HG03439 (cell line): ENCODE results near the gene MYO9B.
A peak's percentile ranks its signal among the peaks of the same experiment; 100 is the strongest.

Source experiments
- ATAC-seq: cut with Tn5 transposase; IDR thresholded peaks from one replicate; pipeline ENCODE4 v1.9.1; 2021; ENCODE audit warnings: mild to moderate bottlenecking, moderate library complexity; ENCODE audit not compliant: unreplicated experiment

The MYO9B gene

DNA sequence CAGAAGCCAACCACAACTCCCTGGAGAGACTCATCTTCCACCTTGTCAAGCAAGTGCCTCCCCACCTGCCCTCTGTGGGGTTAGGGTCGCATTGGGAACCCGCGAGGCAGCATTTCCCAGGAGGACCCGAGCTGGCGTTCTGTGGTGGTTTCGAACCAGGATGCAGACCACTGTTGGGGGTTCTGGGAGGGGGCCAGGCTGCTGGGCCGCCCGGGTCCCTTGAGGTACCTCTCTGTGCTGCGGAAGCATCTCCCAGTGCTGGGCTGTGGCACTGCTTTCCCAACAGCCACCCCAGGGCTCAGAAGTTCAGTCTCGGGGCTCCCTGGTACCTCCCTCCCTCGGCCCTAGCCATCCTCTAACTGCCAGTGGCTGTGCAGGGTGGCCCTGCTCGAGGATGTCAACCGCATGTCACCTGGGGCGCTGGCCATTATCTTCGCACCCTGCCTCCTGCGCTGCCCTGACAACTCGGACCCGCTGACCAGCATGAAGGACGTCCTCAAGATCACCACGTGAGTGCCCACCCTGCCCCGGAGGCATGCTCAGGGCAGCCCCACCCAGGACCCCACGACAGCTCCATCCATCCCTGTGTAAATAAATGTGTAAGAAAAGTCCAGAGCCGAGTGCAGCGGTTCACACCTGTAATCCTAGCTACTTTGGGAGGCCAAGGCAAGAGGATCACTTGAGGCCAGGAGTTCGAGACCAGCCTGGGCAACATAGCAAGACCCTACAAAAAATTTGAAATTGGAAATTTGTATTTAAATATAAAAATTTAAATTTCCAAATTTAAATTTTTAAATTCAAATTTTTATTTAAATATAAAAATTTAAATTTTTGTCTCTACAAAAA, 131.4 kb downstream of the MYO9B start:
- ATAC-seq = no peak

DNA sequence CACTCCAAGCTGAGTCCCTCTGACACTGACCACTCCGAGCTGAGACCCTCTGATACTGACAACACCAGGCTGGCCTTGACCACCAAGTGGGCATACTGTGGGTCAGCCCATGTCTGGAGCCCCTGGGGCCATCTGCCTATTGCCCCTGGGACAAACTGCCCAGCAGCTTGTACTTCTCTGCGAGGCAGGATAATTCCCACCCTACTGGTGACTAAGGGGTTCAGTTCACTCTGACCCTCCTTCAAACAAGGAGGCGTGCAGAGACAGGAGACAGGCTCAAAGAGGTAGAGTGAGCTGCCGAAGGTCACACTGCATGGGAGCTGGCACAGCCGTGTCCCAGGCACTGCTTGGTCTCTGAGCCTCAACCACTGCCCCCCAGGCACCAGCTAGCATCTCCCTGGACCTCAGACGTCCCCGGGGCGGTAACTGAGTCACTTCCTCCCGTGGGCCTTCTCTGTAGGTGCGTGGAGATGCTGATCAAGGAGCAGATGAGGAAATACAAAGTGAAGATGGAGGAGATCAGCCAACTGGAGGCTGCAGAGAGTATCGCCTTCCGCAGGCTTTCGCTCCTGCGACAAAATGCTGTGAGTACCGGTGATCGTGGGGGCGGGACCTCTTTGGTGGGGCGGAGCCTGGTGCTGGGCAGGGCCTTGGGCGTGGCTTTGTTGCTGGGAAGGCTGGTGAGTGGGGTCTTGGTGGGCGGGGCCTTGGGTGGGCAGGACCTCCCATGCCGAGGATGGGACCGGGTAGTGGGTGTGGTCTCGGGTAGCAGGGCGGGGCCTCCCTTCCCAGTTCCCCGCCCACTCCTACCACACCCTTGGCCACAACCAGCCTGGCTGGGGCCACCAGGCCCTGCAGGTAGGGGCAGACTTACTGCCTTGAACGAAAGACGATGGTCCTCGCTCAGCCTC, 133.8 kb downstream of the MYO9B start:
- ATAC-seq = no peak

GRCh38 chr19:17210296-17210695, 134.7 kb downstream of the MYO9B start:
- ATAC-seq = no peak

- ATAC-seq = no peak
Measured at GRCh38 chr19:17211547-17212446, 136.2 kb downstream of the MYO9B start.

- no peak for ATAC-seq
Measured at GRCh38 chr19:17213334-17213733, 137.8 kb downstream of the MYO9B start.

DNA sequence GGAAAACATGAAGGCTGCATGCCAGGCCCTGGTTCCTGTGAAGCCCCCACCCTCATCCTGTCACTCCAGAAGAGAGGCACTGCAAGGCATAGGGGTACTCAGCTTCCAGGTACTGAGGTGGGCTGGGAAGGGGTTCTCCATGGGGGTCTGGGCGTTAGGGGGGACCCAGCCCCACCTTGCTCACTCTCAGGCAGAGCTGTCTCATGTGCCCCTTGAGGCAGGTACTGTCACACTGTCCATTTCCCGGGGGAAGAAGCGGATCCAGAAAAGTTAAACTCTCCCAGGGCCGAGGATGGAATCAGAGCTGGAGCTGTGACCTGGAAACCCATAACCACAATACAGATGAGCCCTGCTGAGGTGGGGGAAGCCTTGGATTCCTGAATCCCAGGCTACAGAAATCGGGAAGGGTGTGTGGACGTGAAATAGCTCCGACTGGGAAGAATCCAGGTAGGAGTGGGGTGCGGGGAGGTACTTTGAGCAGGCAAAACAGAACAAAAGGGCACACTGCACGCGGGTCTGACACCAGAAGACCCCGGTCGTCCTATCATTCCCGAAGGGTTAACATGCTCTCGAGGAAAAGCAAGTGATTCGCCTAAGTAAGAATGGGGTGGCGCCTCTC, 139.0 kb downstream of the MYO9B start:
- no peak for ATAC-seq

GRCh38 chr19:17215127-17215971, 139.8 kb downstream of the MYO9B start, which contains the start of gene USE1:
USE1 (plus strand) TSS chr19:17215357; CDS start chr19:17215406, 49 bp downstream.
- ATAC-seq = peak; percentile 70

DNA sequence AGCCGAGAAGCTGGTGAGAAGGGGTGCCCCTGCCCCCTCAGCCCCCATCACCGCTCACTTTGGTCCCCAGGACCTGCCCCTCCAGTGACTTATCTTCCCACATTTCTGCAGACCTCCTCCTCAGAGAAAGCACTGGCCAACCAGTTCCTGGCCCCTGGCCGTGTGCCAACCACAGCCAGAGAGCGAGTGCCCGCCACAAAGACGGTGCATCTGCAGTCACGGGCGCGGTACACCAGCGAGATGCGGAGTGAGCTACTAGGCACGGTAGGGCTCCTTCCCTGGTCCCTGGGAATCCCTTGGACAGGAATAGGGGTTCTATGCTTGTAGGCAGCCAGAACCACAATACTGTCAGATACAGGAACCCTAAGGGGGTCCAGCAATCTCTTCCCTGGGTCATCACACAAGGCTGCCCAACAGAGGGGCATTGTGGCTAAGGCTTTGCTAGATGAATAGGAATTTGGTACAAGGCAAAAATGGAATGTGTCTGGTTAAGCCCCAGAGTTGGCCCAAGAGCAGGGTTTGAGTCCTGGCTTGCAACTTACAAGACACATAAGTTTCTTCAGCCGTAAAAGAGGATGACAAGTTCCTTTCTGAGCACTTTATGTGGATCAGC, 140.6 kb downstream of the MYO9B start:
- ATAC-seq = no peak

- no peak for ATAC-seq
Measured at GRCh38 chr19:17219286-17219685, 143.7 kb downstream of the MYO9B start.

DNA sequence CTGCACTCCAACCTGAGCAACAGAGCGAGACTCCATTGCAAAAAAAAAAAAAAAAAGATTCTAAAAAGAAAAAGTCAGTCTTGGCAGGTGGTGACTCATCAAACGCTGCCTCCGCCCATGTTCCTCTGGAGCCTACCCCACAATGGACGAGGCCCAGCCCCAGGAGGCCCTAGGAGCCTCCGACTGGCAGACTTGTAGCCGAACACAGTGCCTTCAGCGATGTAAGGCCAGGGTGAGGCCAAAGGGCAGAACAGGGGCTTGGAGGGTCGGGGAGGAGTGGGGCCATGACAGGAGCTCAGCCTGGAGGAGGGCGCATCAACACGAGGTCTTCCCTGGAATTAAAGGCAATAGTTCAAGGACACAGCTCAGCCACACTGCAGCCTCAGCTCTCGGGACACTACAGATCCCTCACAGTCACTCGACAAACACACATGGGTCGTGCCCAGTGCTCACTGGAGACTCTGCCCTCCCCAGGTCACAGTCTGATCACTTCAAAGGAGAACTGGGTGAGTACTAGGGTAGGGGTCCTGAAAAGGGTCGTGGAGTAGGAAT, 144.7 kb downstream of the MYO9B start:
- no peak for ATAC-seq

DNA sequence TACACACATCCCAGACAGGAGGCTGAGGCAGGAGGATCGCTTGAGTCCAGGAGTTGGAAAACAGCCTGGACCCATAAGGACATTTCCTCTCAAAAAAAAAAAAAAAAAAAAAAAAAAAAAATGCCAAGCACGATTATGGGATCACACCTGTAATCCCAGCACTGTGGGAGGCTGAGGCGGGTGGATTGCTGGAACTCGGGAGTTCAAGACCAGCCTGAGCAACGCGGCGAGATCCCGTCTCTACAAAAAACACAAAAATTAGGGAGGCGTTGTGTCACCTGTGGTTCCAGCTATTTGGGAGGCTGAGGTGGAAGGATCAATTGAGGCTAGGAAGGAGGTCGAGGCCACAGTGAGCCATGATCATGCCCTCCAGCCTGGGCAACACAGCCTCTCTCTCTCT, 149.5 kb downstream of the MYO9B start:
- no peak for ATAC-seq

DNA sequence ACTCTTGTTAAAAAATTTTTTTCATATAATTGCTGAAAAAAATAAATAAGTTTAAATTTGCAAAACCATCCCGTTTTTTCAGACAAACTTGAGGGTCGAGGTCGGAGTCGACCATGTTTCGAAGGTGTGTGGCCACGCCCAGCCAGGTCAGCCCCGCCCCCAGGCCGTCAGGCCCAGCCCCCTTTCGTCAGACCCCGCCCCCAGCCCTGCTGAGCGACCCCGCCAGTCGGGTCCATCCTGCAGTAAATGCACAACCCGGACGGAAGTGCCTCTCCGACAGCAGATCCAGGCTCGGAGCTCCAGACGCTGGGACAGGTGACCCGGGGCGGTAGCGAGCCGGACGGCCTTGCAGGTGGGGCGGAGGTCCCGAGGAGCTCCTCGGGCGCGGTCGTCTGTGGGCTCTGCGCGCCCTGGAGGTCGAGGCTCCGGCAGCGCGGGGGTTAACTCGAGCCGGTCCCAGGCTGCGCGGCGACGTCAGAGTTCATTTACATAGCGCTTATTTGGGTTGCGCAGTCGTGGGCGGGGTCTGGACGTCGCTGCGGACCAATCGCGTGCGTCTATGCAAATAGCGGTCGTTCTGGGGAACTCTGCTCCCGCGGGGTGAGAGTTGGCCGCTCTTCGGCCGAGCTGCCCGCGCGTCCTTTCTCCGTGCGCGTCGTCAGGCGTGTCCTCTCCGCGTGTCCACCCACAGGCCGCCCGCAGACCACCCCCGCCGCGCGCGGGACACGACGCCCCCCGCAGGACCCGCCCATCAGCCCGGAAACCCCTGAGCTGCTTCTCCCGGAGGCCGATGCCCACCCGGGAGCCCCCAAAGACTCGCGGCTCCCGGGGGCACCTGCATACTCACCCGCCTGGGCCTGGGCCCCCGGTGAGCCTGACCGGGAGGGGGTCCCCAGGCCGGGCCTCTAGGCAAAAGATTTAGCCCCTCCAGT, 150.7 kb downstream of the MYO9B start, which contains the start of gene OCEL1:
Gene OCEL1, plus strand, starts transcription at position 225 of the 932 bp plus-strand sequence. Its CDS starts 22 bp downstream, at position 247.
- peak; percentile 90 for ATAC-seq

GRCh38 chr19:17227798-17228367, 152.3 kb downstream of the MYO9B start:
- no peak for ATAC-seq

DNA sequence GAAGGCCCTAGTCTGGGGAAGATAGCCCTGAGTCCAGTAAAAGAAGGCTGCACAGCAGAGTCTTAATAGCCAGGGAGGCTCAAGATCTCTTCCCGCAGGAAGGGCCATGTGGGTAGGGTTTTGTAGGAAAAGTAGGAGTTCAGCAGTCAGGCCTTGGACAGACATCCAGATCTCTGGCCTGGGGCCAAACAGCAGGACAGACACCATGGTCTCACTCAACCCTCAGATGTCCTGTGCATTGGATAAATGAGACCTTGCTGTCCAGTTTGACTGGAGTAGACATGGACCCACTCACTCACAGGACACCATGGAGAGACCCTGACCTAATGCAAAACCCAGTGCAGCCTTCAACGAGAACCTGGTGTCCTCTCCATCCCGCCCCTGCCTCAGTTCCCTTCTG, 154.3 kb downstream of the MYO9B start:
- ATAC-seq = no peak

GRCh38 chr19:17232258-17232657, 156.7 kb downstream of the MYO9B start:
- ATAC-seq = no peak

DNA sequence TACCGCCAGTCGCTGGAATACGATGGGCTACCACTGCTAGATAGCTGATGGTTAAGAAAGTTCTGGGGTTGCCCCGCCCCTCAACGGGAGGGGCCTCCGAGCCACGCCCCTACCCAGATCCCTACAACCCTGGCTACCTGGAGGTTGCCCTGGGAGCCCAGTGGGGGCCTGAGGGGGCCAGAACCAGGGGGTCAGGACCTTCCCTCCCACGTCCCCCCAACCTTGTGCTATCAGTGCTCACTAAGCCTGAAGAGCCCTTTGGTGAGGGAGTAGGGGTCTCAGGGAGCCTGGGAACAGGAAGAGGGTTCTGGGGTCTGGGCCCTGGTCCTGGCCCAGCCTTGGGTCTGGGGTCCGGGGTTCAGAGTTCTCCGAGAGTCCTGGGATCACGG, 159.3 kb downstream of the MYO9B start:
- peak; percentile 54 for ATAC-seq
